H1 (cell line): ENCODE data around the gene ITIH4. TPM values are rescaled to one million over a fixed set of nuclear protein-coding genes. Genes with fewer than 3 reads are reported as not detected.

ENCODE experiments used
- CTCF ChIA-PET: fragments of 300-600 bp; sonication (Branson Sonifier 250); formaldehyde crosslinking; loops from one replicate; lab custom pipeline; 2021; ENCODE audit not compliant: partially characterized antibody; lab: Charles Lee
- POLR2A ChIA-PET: fragments of 300-600 bp; sonication (Branson Sonifier 250); formaldehyde crosslinking; loops from one replicate; lab custom pipeline; 2021; ENCODE audit warnings: inconsistent platforms; ENCODE audit not compliant: partially characterized antibody; lab: Charles Lee
- DNase-seq, 2 experiments: peaks; one replicate each; pipeline versions ENCODE4 v3.0.0 to v3.0.0-alpha.2; 2010 to 2022; ENCODE audit warnings: low spot score in 2 of 2, low read depth in 1 of 2, mixed read lengths in 1 of 2
- FAIRE-seq: peaks from 2 replicates; lab custom pipeline; 2011; peaks lifted over from hg19 to GRCh38; lab: Jason Lieb, UNC
- H2AFZ ChIP-seq: 2 replicates; pipeline ENCODE4 v1.8.1; 2012; ENCODE audit warnings: low read length, inconsistent platforms
- H2AK5ac ChIP-seq: 2 replicates; pipeline ENCODE4 v1.6.1; 2013; ENCODE audit warnings: low read depth, low read length
- H2BK120ac ChIP-seq: replicated peaks from 2 replicates; pipeline ENCODE3; 2013; ENCODE audit warnings: low read depth, low read length, inconsistent platforms
- H2BK12ac ChIP-seq: 2 replicates; pipeline ENCODE4 v1.6.1; 2013; ENCODE audit warnings: low read depth, low read length
- H2BK15ac ChIP-seq: 2 replicates; pipeline ENCODE4 v1.6.1; 2013; ENCODE audit warnings: low read length
- H2BK20ac ChIP-seq: 2 replicates; pipeline ENCODE4 v1.6.1; 2013; ENCODE audit warnings: low read length
- H2BK5ac ChIP-seq: 2 replicates; pipeline ENCODE4 v1.6.1; 2013; ENCODE audit warnings: low read depth, low read length
- H3K14ac ChIP-seq: 2 replicates; pipeline ENCODE4 v1.6.1; 2013; ENCODE audit warnings: inconsistent platforms; ENCODE audit not compliant: insufficient read length
- H3K18ac ChIP-seq: 2 replicates; pipeline ENCODE4 v1.6.1; 2013; ENCODE audit warnings: low read length; ENCODE audit errors: extremely low read depth
- H3K23ac ChIP-seq: 2 replicates; pipeline ENCODE4 v1.6.1; 2013; ENCODE audit warnings: inconsistent platforms; ENCODE audit not compliant: insufficient read length
- H3K23me2 ChIP-seq: 2 replicates; pipeline ENCODE4 v1.6.1; 2013; ENCODE audit warnings: low read depth, low read length
- H3K27ac ChIP-seq: 2 replicates; pipeline ENCODE4 v1.6.1; 2011; ENCODE audit warnings: low read depth, low read length, inconsistent platforms
- H3K27me3 ChIP-seq, 4 experiments: replicated peaks in 1 of 4; 1 replicate in 1 of 4; 2 replicates in 3 of 4; pipeline versions ENCODE4 v1.6.1 to v1.8.1; 2011 to 2013; ENCODE audit warnings: low read length in 3 of 4, mild to moderate bottlenecking in 3 of 4, inconsistent platforms in 2 of 4, mixed read lengths in 2 of 4, moderate library complexity in 1 of 4; ENCODE audit not compliant: control insufficient read depth in 3 of 4, insufficient read depth in 3 of 4; ENCODE audit errors: extremely low read depth in 1 of 4
- H3K36me3 ChIP-seq, 4 experiments: 2 replicates each; pipeline versions ENCODE4 v1.6.1 to v1.8.1; 2011 to 2013; ENCODE audit warnings: mild to moderate bottlenecking in 4 of 4, low read length in 3 of 4, moderate library complexity in 2 of 4, control low read depth in 1 of 4, inconsistent platforms in 1 of 4; ENCODE audit not compliant: insufficient read depth in 4 of 4, control insufficient read depth in 2 of 4
- H3K4ac ChIP-seq: replicated peaks from 2 replicates; pipeline ENCODE3; 2013; ENCODE audit warnings: low read length, low read depth, mixed read lengths, inconsistent platforms; ENCODE audit not compliant: insufficient read length
- H3K4me1 ChIP-seq, 4 experiments: replicated peaks in 1 of 4; 1 replicate in 1 of 4; 2 replicates in 3 of 4; pipeline versions ENCODE4 v1.6.1 to v1.8.1; 2011 to 2013; ENCODE audit warnings: low read length in 3 of 4, inconsistent platforms in 2 of 4, mixed read lengths in 1 of 4; ENCODE audit not compliant: insufficient read depth in 4 of 4, control insufficient read depth in 3 of 4
- H3K4me2 ChIP-seq, 2 experiments: 2 replicates each; pipeline versions ENCODE4 v1.6.1 to v1.8.1; 2011 to 2013; ENCODE audit warnings: low read depth in 2 of 2, low read length in 2 of 2, control low read depth in 1 of 2, inconsistent platforms in 1 of 2, mild to moderate bottlenecking in 1 of 2; ENCODE audit not compliant: insufficient read depth in 1 of 2
- H3K4me3 ChIP-seq, 4 experiments: fragments of 200-600, 300-600 bp in 1 of 4; sonication (generic), shearing (Covaris generic), sonication (Bioruptor Twin) in 1 of 4; 2 replicates each; pipeline versions ENCODE4 v1.5.1 to v1.8.1; 2011 to 2016; ENCODE audit warnings: low read length in 4 of 4, low read depth in 3 of 4, control low read depth in 2 of 4, inconsistent platforms in 2 of 4, mild to moderate bottlenecking in 2 of 4, mixed read lengths in 1 of 4, moderate library complexity in 1 of 4; ENCODE audit not compliant: insufficient read depth in 2 of 4; ENCODE audit errors: extremely low read depth in 1 of 4
- H3K56ac ChIP-seq: replicated peaks from 2 replicates; pipeline ENCODE3; 2013; ENCODE audit warnings: low read depth, mild to moderate bottlenecking, mixed read lengths, low read length, inconsistent platforms; ENCODE audit not compliant: insufficient read length
- H3K79me1 ChIP-seq: 2 replicates; pipeline ENCODE4 v1.6.1; 2013; ENCODE audit warnings: low read depth, low read length, control low read depth
- H3K79me2 ChIP-seq, 2 experiments: 2 replicates each; pipeline versions ENCODE4 v1.6.1 to v1.8.1; 2012 to 2013; ENCODE audit warnings: low read length in 2 of 2, mild to moderate bottlenecking in 2 of 2, inconsistent platforms in 1 of 2; ENCODE audit not compliant: insufficient read depth in 2 of 2, control insufficient read depth in 1 of 2
- H3K9ac ChIP-seq, 4 experiments: replicated peaks in 1 of 4; 1 replicate in 1 of 4; 2 replicates in 3 of 4; pipeline versions ENCODE4 v1.6.1 to v1.8.1; 2011 to 2013; ENCODE audit warnings: low read depth in 3 of 4, low read length in 3 of 4, control low read depth in 2 of 4, mild to moderate bottlenecking in 2 of 4, moderate library complexity in 2 of 4, inconsistent platforms in 1 of 4; ENCODE audit errors: extremely low read depth in 1 of 4
- H3K9me3 ChIP-seq, 2 experiments: 2 replicates each; pipeline versions ENCODE4 v1.6.1 to v1.8.1; 2012 to 2013; ENCODE audit warnings: mild to moderate bottlenecking in 2 of 2, moderate library complexity in 2 of 2, control low read depth in 1 of 2, inconsistent platforms in 1 of 2, low read depth in 1 of 2, low read length in 1 of 2, mixed read lengths in 1 of 2; ENCODE audit not compliant: insufficient read depth in 2 of 2
- H4K20me1 ChIP-seq, 2 experiments: replicated peaks in 1 of 2; 2 replicates each; pipeline versions ENCODE3 to v1.8.1; 2011 to 2013; ENCODE audit warnings: inconsistent platforms in 2 of 2, low read length in 2 of 2, mild to moderate bottlenecking in 1 of 2; ENCODE audit not compliant: insufficient read depth in 2 of 2, control insufficient read depth in 1 of 2
- H4K5ac ChIP-seq: 2 replicates; pipeline ENCODE4 v1.6.1; 2013; ENCODE audit warnings: low read length, low read depth, mixed read lengths, inconsistent platforms; ENCODE audit not compliant: insufficient read length
- H4K8ac ChIP-seq: 2 replicates; pipeline ENCODE4 v1.8.0; 2013; ENCODE audit warnings: mild to moderate bottlenecking, moderate library complexity, low read length, inconsistent platforms; ENCODE audit not compliant: insufficient read depth; ENCODE audit errors: extremely low read depth
- H4K91ac ChIP-seq: replicated peaks from 2 replicates; pipeline ENCODE3; 2013; ENCODE audit warnings: low read length, mixed read lengths, inconsistent platforms; ENCODE audit not compliant: insufficient read length
- ASH2L ChIP-seq: fragments of 200-600, 300-600 bp; sonication (generic); IDR thresholded peaks from one replicate; pipeline ENCODE4 v1.7.1; 2017; ENCODE audit warnings: low read length
- EZH2 ChIP-seq: fragments of 200-600 bp; sonication (generic); IDR thresholded peaks from 2 replicates; pipeline ENCODE4 v1.7.1; 2012; ENCODE audit warnings: low read depth, mild to moderate bottlenecking, moderate library complexity, low read length, inconsistent platforms; ENCODE audit not compliant: severe bottlenecking
- GABPA ChIP-seq: IDR thresholded peaks from 2 replicates; pipeline ENCODE4 v1.6.1; 2011; ENCODE audit warnings: mild to moderate bottlenecking, low read length, moderate library complexity, borderline replicate concordance; ENCODE audit not compliant: insufficient read depth
- HDAC6 ChIP-seq: IDR thresholded peaks from one replicate; pipeline ENCODE4 v1.7.1; 2012; ENCODE audit warnings: low read depth, mild to moderate bottlenecking, inconsistent platforms, low read length, moderate library complexity
- RNF2 ChIP-seq: fragments of 200-900, 300-1000 bp; sonication (generic); IDR thresholded peaks from 2 replicates; pipeline ENCODE4 v1.7.1; 2016; ENCODE audit warnings: borderline replicate concordance, low read depth, mild to moderate bottlenecking, antibody characterized with exemption, low read length; ENCODE audit not compliant: poor library complexity, severe bottlenecking; ENCODE audit errors: missing control alignments
- RXRA ChIP-seq: IDR thresholded peaks from 2 replicates; pipeline ENCODE4 v1.6.1; 2011; ENCODE audit warnings: low read depth, mild to moderate bottlenecking, low read length, moderate library complexity; ENCODE audit not compliant: insufficient read depth
- SIN3A ChIP-seq, 2 experiments: IDR thresholded peaks in 1 of 2; conservative IDR thresholded peaks in 1 of 2; 2 replicates each; pipeline ENCODE4 v1.6.1; 2011 to 2012; ENCODE audit warnings: low read length in 2 of 2, improper control_type of control experiment in 1 of 2, low read depth in 1 of 2, mild to moderate bottlenecking in 1 of 2
- SIRT6 ChIP-seq: IDR thresholded peaks from one replicate; pipeline ENCODE4 v1.7.1; 2012; ENCODE audit warnings: low read length, inconsistent platforms
- SIX5 ChIP-seq: IDR thresholded peaks from 2 replicates; pipeline ENCODE4 v1.6.1; 2011; ENCODE audit warnings: mild to moderate bottlenecking, low read depth, low read length
- SP2 ChIP-seq: IDR thresholded peaks from 2 replicates; pipeline ENCODE4 v1.6.1; 2012; ENCODE audit warnings: mild to moderate bottlenecking, low read length, inconsistent platforms
- SP4 ChIP-seq: IDR thresholded peaks from 2 replicates; pipeline ENCODE4 v1.6.1; 2012; ENCODE audit warnings: low read length, inconsistent platforms
- SUZ12 ChIP-seq: fragments of 200-600 bp; sonication (generic); IDR thresholded peaks from 2 replicates; pipeline ENCODE4 v1.6.1; 2012; ENCODE audit warnings: mild to moderate bottlenecking, inconsistent platforms, low read length, moderate library complexity, mixed read lengths
- WGBS, 2 experiments: shearing (Covaris generic) in 1 of 2; methylation state at CpG; one replicate each; pipeline versions ENCODE4 v1.1.6 to v1.1.7; 2013 to 2015; ENCODE audit warnings: low lambda C conversion rate in 2 of 2, mixed read lengths in 2 of 2, inconsistent platforms in 1 of 2, low coverage in 1 of 2, missing lambda C conversion rate in 1 of 2; ENCODE audit not compliant: insufficient replicate concordance in 2 of 2, insufficient coverage in 1 of 2, insufficient read length in 1 of 2; ENCODE audit errors: extremely low coverage in 1 of 2, missing lambda C conversion rate in 1 of 2; 5-methylcytosine and 5-hydroxymethylcytosine counted together
- polyA plus RNA-seq, 7 experiments: library from polyadenylated mRNA; depleted of rRNA in 3 of 7; stranded (reverse) in 5 of 7; unstranded in 2 of 7; fragments of >200 nt in 5 of 7; fragments of 200-250 nt in 2 of 7; gene quantifications; 1 replicate in 5 of 7; 2 replicates in 1 of 7; 4 replicates in 1 of 7; pipeline versions ENCODE4 v1.2.1 to v1.2.3, GENCODE V29; 2011 to 2013; ENCODE audit warnings: missing spikeins in 2 of 7, mixed read lengths in 2 of 7
- total RNA-seq: library from RNA; stranded (reverse); fragmentation: NEBNext Ultra II Directional; extraction: Animal tissue kit (Norgen Biotek cat#: 25700); gene quantifications from 2 replicates; pipeline ENCODE4 v1.2.1, GENCODE V29; 2021

The ITIH4 gene
- total and polyA plus RNA-seq, 2 of the 8 experiments (the other 6 are each of a cell fraction or from before 2014, with no cell fraction given): 3.4 to 3.7 TPM

DNA sequence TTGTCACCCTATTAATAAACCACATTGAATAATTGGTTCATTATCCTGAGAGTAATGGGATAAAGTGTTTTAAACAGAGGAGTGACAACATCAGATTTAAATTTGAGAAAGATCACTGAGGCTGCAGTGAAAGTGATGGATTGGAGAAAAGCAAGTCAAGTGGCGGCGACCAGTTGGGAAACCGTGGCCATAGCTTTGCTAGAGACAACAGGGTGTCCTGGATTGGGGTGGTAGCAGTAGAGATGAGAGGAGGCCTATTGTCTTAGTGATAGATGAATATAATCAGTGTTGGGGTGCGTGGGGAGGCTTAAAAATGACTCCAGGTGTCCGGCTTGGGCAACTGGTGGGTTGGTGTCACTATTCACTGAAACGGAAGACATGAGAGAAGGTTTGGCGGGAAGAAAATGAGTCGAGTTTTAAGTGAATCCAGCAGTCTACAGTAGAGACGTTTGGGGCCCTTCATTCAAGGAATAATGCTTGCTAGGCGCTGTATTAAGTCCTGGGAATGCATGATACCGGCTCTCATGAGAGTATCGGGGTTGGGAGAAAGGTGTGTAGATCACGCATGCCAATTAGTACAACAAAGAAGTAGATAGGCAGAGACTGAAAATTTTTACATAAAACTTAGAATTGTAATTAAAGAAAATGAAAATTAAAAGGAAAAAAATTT lies 60.6 kb downstream of the ITIH4 start:
- H3K4me2 ChIP-seq: peak overlapping the region; percentile 73 to 83
- H3K14ac ChIP-seq: no peak overlapping the region
- H3K9me3 ChIP-seq: no peaks in the 10 kb centered on the region
- H3K4me1 ChIP-seq: peaks cover 0 to 2% (median 0%) of the 10 kb centered on the region in 4 experiments; a peak in 1 of 7 replicates
- DNase-seq: no peak
- CTCF ChIA-PET: interaction anchor here (0.6 to 3.3 kb wide), 5 partner anchors 14 to 51 kb away, joined by 3 to 12 read pairs (median 5); no protein-coding TSS in a partner anchor
- H2AK5ac ChIP-seq: no peak overlapping the region
- H3K4me3 ChIP-seq: peak overlapping the region; percentile 70 to 88 (median 78)
- no peak overlapping the region for H2BK5ac ChIP-seq
- peak overlapping the region; percentile 56 to 84 (median 66) for H3K9ac ChIP-seq
- H4K20me1 ChIP-seq: no peaks in the 10 kb centered on the region
- H2BK20ac ChIP-seq: no peak overlapping the region
- no peak overlapping the region for H2BK120ac ChIP-seq
- POLR2A ChIA-PET: interaction anchor here (0.8 to 2.3 kb wide), 13 partner anchors 10 to 303 kb away, joined by 3 to 10 read pairs (median 7); partner anchors contain the start of genes GNL3, ITIH3 and PBRM1
- H4K5ac ChIP-seq: no peak overlapping the region
- H4K91ac ChIP-seq: no peak overlapping the region
- no peaks in the 10 kb centered on the region for H3K27me3 ChIP-seq
- 0 out of 2 replicates have a peak overlapping the region, but pooled peaks have one; percentile 51 for H3K18ac ChIP-seq
- no peak overlapping the region for H3K23ac ChIP-seq
- peak overlapping the region; percentile 54; the same call in 1 of the 2 replicates for H3K27ac ChIP-seq
- no peak overlapping the region for H2BK15ac ChIP-seq
- peak overlapping the region; percentile 86; the same call in 1 of the 2 replicates for H2AFZ ChIP-seq
- H2BK12ac ChIP-seq: no peak overlapping the region
- FAIRE-seq: no peak
- H3K56ac ChIP-seq: peak overlapping the region; percentile 17
- no peak overlapping the region for H3K4ac ChIP-seq
- peaks cover 3% of the 10 kb centered on the region; the same call in 1 of the 2 replicates for H3K79me1 ChIP-seq
- H4K8ac ChIP-seq: no peak overlapping the region
- WGBS, 2 experiments: 22% methylated on average over 13 of the region's 13 CpGs; no CpG with 5 or more reads in 1 of the 2 experiments
- peaks cover 7% of the 10 kb centered on the region for H3K23me2 ChIP-seq
- peaks cover 0 to 21% of the 10 kb centered on the region in 2 experiments; a peak in 3 of 4 replicates for H3K79me2 ChIP-seq
- peaks cover 5 to 30% (median 19%) of the 10 kb centered on the region in 4 experiments; a peak in 7 of 8 replicates for H3K36me3 ChIP-seq
- TF ChIP-seq RXRA: no peak
- no peak for TF ChIP-seq GABPA
- TF ChIP-seq RNF2: no peak
- TF ChIP-seq SP4: no peak
- no peak for TF ChIP-seq SUZ12
- TF ChIP-seq SIRT6: no peak
- TF ChIP-seq EZH2: no peak
- no peak for TF ChIP-seq SP2
- no peak for TF ChIP-seq SIN3A (conservative IDR thresholded peaks at IDR 0.05 in 1 of 2, IDR thresholded peaks at IDR 0.05 in 1 of 2; ENCODE audit: low read depth in 1 of 2, low read length in 2 of 2)
- TF ChIP-seq ASH2L: no peak
- no peak for TF ChIP-seq HDAC6
- TF ChIP-seq SIX5: no peak
